Subcutaneous abdominal adipose tissue (tissue), 5 donors: Measurements from ENCODE around the gene HOXC10.
A peak's percentile ranks its signal among the peaks of the same experiment; 100 is the strongest.

ENCODE experiments used
- H3K27ac ChIP-seq: one replicate; pipeline ENCODE4 v1.7.0; 2013; ENCODE audit warnings: low read depth, mild to moderate bottlenecking, inconsistent platforms, low read length, moderate library complexity
- H3K27me3 ChIP-seq, 5 donors: one replicate each; pipeline ENCODE4 v1.7.0; 2013; ENCODE audit warnings: low read length in 5 of 5, inconsistent platforms in 1 of 5; ENCODE audit not compliant: control insufficient read depth in 5 of 5, insufficient read depth in 4 of 5
- H3K36me3 ChIP-seq, 5 donors: one replicate each; pipeline ENCODE4 v1.7.0; 2013; ENCODE audit warnings: low read length in 5 of 5; ENCODE audit not compliant: control insufficient read depth in 5 of 5, insufficient read depth in 5 of 5
- H3K4me1 ChIP-seq, 5 donors: one replicate each; pipeline ENCODE4 v1.7.0; 2013; ENCODE audit warnings: low read length in 5 of 5, mild to moderate bottlenecking in 3 of 5, moderate library complexity in 1 of 5; ENCODE audit not compliant: control insufficient read depth in 5 of 5, insufficient read depth in 5 of 5
- H3K4me3 ChIP-seq, 5 donors: one replicate each; pipeline ENCODE4 v1.7.0; 2013; ENCODE audit warnings: low read length in 5 of 5, low read depth in 1 of 5
- H3K9ac ChIP-seq, 5 donors: one replicate each; pipeline ENCODE4 v1.7.0; 2013; ENCODE audit warnings: low read length in 5 of 5, mild to moderate bottlenecking in 4 of 5, moderate library complexity in 3 of 5
- H3K9me3 ChIP-seq, 5 donors: one replicate each; pipeline ENCODE4 v1.7.0; 2013; ENCODE audit warnings: low read length in 5 of 5; ENCODE audit not compliant: control insufficient read depth in 5 of 5
- donor health status: healthy.
- donor health status: healthy.
- donor health status: healthy.
- donor health status: healthy.
- donor health status: healthy.

Gene HOXC10

DNA sequence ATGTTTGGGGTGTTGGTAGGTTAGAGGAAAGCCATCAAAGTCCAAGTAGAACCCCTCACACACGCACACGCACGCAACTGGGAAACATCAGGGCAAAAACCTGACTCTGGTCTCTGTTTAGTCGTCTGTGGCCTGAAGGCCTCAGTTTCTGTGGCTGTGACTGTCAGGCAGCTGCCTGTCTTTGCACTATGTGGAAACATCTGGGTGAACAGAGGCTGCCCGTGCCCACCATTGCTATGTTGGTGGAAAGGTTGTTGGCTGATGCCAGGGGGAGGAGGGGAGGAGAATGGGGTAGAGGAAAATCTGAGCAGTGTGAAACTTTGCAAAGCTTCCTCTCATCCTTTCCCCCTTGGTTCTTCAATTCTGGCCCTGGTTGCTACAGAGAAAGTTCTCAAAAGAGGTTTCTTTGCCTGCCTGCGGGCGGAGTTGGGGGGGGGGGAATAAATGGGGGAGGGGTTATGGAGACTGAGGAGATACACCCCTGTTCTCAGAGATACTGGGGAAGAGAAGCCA, 7.5 kb downstream of the HOXC10 start:
- peaks cover under 1 to 96% (median 88%) of the 10 kb centered on the region in 5 donors for H3K4me1 ChIP-seq
- H3K9ac ChIP-seq = peak overlapping the region in 1 of 5 donors; percentile 66
- no peaks in the 10 kb centered on the region for H3K9me3 ChIP-seq
- H3K4me3 ChIP-seq = no peak overlapping the region
- peaks cover 0 to 72% (median 39%) of the 10 kb centered on the region in 5 donors for H3K27me3 ChIP-seq
- H3K27ac ChIP-seq = peak overlapping the region; percentile 98
- H3K36me3 ChIP-seq = no peaks in the 10 kb centered on the region

DNA sequence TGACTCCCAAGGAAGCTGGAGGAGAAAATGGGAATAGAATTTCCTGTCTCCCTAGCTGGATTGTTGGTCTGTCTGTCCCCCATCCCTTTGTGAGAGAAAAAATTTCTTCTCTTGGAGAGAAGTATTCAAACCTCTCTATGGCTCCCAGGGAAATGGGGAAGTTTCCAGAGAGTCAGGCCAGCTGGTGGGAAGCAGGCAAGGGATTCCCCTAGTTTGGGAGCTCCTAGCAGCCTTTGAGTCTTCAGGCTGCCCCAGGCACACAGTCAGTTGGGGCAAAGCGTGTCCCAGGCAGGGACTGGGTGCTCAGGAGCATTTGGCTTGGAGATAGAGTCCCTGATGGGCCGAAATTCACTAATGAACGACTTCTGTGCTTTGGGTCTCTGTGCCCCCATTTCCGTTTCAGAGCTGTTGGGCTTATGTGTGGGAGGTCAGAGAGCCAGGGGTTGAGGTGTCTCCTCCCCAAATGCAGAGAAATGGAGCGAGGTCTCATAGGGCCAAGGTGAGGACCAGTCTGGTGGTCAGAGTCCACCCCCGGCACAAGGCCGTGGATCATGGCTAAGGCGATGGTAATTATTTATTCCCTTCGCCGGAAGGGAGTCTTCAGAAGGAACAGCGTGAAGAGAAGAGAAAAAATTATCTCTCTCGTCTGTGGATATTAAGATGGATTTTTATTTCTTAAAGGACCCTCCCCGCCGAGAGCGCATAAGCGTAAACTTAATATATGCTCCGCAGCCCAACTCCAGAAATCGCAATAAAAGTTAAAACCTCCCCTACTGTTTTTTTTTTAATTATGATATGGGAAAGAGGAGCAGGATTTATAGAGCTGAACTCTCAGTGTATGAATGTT, 8.4 kb downstream of the HOXC10 start:
- H3K9me3 ChIP-seq = no peaks in the 10 kb centered on the region
- H3K36me3 ChIP-seq = no peaks in the 10 kb centered on the region
- peak overlapping the region in 1 of 5 donors; percentile 42 for H3K4me3 ChIP-seq
- H3K9ac ChIP-seq = peak overlapping the region in 4 of 5 donors; percentile 23 to 93 (median 44)
- H3K27ac ChIP-seq = peak overlapping the region; percentile 98
- H3K27me3 ChIP-seq = peaks cover 0 to 73% (median 36%) of the 10 kb centered on the region in 5 donors
- H3K4me1 ChIP-seq = peaks cover 0 to 96% (median 88%) of the 10 kb centered on the region in 5 donors

DNA sequence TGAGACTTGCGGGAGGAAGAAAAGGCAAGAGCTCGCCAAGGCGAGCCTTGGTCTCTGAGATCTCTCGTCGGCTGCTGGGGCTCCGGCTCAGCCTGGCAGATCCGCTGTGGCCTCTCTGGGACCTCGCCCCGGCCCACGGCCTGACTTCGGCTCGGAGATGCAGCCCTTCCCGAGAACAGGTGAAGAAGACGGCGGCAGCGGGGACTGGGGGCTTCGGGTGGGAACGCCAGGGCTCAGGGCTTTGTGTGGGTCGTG, 9.0 kb downstream of the HOXC10 start:
- H3K4me3 ChIP-seq = peak overlapping the region in 4 of 5 donors; percentile 72 to 78 (median 78)
- H3K9me3 ChIP-seq = no peaks in the 10 kb centered on the region
- peaks cover 0 to 96% (median 88%) of the 10 kb centered on the region in 5 donors for H3K4me1 ChIP-seq
- no peaks in the 10 kb centered on the region for H3K36me3 ChIP-seq
- peaks cover 0 to 68% (median 32%) of the 10 kb centered on the region in 5 donors for H3K27me3 ChIP-seq
- H3K27ac ChIP-seq = peak overlapping the region; percentile 98
- peak overlapping the region in 3 of 5 donors; percentile 43 to 93 (median 48) for H3K9ac ChIP-seq

DNA sequence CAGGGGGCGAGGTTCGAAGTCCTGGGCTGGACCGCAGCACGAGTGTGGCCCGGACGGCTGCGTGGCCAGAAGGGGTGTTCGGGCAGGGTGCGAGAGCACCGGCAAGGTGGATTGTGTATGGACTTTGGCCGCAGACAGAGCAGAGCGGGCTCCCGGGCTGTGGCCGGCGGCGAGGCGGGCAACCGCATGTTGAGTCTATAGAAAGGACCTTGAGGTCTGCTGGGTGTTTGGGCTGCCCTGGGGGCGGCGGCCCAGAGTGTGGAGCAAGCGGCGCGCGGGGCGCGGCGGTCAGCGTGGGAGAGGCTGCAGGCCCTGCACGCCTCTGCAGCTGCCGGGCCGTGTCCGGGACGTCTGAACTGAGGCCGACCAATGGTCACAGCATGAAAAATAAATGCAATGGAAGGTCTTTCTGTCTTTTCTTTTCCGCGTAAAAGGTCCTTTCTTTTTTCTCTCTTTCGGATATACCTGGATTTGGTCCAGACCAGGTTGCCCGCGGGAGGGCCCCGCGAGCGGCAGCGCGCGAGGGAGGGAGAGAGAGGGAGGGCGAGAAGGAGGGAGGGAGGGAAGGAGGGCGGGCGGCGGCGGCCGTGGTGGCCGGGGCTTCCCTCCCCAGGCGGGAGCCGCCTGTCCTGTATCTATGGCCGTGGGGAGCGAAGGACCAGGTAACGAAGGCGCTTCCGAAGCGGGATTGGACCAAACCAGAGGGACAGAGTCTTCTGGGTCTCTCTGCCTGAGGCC, 9.5 kb downstream of the HOXC10 start:
- peaks cover 0 to 94% (median 87%) of the 10 kb centered on the region in 5 donors for H3K4me1 ChIP-seq
- H3K27ac ChIP-seq = peak overlapping the region; percentile 98
- no peaks in the 10 kb centered on the region for H3K36me3 ChIP-seq
- H3K27me3 ChIP-seq = peaks cover 0 to 64% (median 32%) of the 10 kb centered on the region in 5 donors
- H3K9me3 ChIP-seq = no peaks in the 10 kb centered on the region
- peak overlapping the region; percentile 71 to 78 (median 78) for H3K4me3 ChIP-seq
- H3K9ac ChIP-seq = peak overlapping the region; percentile 62 to 93 (median 87)

DNA sequence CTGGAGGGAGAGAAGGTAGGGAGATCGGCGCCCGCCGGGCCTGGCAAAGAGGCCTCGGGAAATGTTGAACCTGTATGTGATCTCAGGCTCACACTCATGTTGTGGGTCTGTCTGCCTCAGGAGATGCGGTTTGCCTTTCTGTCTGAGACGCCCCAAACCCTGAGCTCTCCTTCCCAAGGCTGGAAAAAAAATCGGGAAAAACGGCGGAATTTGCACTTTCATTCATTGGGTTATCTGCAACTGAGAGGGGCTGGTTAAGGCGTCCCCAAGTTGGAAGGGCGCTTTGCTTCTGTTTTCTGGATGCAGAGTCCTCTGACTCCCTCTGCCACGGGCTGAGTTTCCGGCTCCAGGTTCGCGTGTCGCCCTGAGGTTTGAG, 10.0 kb downstream of the HOXC10 start:
- Histone ChIP-seq H3K27ac (peak overlapping the region; percentile 98), H3K4me1 (peaks cover 0 to 90% (median 84%) of the 10 kb centered on the region in 5 donors), H3K9ac (peak overlapping the region; percentile 62 to 93 (median 87)), H3K27me3 (peaks cover 0 to 60% (median 34%) of the 10 kb centered on the region in 5 donors), H3K4me3 (peak overlapping the region; percentile 71 to 78 (median 78)), H3K36me3 (no peaks in the 10 kb centered on the region), H3K9me3 (no peaks in the 10 kb centered on the region)

DNA sequence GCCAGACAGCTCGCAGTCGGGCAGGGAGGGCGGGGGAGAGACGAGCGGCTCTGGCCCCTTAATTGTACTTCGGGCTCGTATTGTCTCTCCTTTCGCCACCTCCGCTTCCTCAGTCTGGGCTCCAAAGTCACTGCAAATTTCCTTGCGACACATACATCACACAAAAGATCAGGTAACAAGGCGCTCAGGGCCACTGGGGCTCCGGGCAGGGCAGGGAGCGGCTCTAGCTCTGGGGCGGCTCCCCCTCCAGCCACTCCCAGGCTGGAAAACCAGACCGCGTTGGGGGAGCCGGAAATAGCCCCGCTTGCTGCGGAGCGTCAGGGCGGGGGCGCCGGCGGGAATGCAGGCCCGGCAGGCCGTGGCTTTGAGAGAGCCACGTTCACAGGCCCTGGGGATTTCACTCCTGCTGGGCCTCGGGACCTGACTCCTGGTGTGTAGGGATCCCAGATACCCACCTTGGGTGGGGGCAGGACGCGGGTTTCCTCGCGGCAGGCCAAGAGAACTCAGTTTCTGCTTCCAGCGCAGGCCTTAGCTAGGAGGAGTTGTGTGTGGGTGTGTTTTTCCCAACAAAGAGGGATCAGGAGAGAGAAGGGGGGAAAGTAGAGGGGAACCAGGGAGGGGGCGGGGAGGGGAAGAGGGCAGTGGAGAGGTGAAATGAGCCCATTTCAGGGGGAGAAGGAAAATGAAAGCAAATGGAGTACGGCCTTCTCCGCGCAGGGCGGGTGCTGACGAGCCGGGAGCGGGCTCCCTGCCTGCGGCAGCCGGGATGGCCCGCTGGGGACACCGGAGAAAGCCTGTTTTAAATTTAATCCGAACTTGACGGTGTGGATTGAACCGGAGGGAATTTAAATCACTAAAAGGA, 10.7 kb downstream of the HOXC10 start:
- Histone ChIP-seq H3K36me3 (no peaks in the 10 kb centered on the region), H3K4me1 (peaks cover 0 to 91% (median 84%) of the 10 kb centered on the region in 5 donors), H3K4me3 (peak overlapping the region; percentile 71 to 78 (median 78)), H3K9ac (peak overlapping the region; percentile 73 to 93 (median 81)), H3K27ac (peak overlapping the region; percentile 98), H3K27me3 (peaks cover 0 to 62% (median 38%) of the 10 kb centered on the region in 5 donors), H3K9me3 (no peaks in the 10 kb centered on the region)

DNA sequence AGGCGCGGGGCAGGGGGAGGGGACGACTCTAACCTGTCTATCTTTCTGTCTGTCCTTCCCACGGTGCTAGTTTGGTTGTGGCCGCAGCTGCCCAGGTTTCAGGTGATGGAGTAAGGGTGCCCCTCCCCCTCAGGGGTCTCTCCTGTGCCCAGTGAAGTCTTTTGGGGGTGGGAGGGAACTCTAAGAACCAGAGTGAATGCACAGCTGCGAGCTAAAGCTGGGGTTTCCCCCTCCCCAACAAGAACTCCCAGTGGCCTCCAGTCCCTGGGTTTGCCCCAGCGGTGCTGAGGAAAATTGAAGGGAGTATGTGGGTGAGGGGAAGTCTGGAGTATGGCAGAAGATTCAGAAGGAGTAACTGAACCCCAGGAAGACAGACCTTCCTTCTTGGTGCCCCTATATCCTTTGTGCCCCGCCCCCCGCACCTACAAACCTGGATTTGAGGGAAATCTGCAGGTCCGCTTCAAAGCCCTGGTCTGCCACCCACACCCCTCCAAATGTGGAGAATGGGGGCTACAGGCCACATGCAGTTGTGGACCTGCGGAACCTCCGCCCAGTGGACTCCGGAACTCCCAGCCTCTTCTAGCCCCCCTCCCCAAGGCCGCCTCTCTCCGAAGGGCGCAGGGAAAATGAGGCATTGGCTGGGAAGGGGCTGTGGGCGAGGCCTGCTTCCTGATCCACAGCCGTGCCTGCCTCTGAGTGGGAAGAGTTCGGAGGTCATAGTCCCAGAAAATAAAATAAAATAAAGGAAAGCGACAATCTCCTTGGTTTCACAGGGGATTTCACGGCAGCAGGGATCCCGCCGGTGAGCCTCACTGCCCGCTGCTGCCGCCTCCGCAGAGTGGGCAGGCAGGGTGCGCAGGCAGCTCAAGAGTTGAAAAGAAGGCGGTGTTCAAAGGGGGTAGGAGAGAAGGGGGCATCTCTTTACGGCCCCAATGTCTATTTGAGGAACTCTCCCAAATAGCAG, 11.6 kb downstream of the HOXC10 start:
- Histone ChIP-seq H3K9ac (peak overlapping the region; percentile 73 to 93 (median 81)), H3K27me3 (peaks cover 0 to 56% (median 34%) of the 10 kb centered on the region in 5 donors), H3K36me3 (no peaks in the 10 kb centered on the region), H3K4me3 (peak overlapping the region; percentile 71 to 78 (median 78)), H3K4me1 (peaks cover 3 to 91% (median 84%) of the 10 kb centered on the region in 5 donors), H3K9me3 (no peaks in the 10 kb centered on the region), H3K27ac (peak overlapping the region; percentile 98)

DNA sequence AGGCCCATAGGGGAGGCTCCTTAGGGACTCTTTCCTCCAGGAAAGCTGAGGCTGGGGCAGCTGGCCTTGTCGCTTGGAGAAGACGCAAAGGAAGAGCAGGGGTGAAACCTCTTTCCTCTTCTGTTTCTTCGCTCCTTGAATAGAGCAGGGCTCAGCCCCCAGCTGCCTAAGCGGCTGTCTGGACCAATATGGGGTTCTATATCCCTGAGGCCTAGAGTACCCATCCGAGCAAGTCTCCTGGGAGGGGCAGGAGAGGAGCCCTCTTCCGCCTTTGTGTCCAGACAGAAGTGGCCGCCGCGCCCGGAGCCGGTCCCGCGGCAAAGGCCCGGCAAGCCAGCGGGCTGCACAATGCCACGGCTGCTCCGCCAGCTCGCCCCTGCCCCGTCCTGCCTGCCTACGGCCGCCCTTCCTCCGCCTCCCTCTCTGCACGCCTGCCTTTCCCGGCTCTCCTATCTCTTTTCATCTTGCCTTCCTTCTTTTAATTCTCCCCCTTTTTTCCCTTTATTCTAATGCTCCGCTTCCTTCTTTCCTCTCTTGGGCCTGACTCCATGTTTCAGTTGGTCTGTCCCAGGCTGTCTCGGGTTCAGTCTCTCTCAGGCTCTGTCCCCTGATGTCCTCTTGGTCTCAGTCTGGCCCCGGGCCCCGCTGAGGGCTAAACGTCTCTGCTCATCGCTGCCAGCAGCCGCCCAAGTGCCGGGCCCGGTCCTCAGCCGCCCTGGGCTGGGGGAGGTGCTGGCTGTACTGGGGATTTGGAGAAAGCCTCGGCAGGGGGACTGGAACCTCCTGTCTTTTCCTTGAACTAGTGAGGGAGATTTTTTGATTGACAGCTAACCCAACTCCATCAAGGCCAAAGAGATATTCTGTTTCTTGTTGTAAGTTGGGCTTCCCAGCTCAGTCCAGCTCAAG, 12.5 kb downstream of the HOXC10 start:
- H3K27me3 ChIP-seq = peaks cover 0 to 52% (median 30%) of the 10 kb centered on the region in 5 donors
- H3K27ac ChIP-seq = peak overlapping the region; percentile 98
- H3K9me3 ChIP-seq = no peaks in the 10 kb centered on the region
- no peaks in the 10 kb centered on the region for H3K36me3 ChIP-seq
- peak overlapping the region; percentile 45 to 93 (median 77) for H3K9ac ChIP-seq
- H3K4me3 ChIP-seq = peak overlapping the region; percentile 59 to 78 (median 78)
- H3K4me1 ChIP-seq = peaks cover 3 to 91% (median 83%) of the 10 kb centered on the region in 5 donors
